ENCODE results near the gene LINC01488. TPM values are rescaled to one million over a fixed set of nuclear protein-coding genes. Genes with fewer than 3 reads are reported as not detected.

Gene LINC01488
- total RNA-seq, 4 donors from 2014 or later, result not detected

- TF ChIP-seq CTCF (IDR thresholded peaks at IDR 0.05) (no peak), POLR2A (IDR thresholded peaks at IDR 0.05) (no peak)
- Histone ChIP-seq H3K27ac (no peak overlapping the region), H3K4me3 (no peak overlapping the region), H3K27me3 (no peaks in the 10 kb centered on the region), H3K4me1 (peaks cover 0 to 20% (median 6%) of the 10 kb centered on the region in 4 donors), H3K9me3 (no peaks in the 10 kb centered on the region), H3K36me3 (no peaks in the 10 kb centered on the region)
- DNase-seq, result no peak
Observed at GRCh38 chr11:69439651-69440464, 41.6 kb upstream of the LINC01488 start.

GRCh38 chr11:69440876-69441275 lies 40.6 kb upstream of the LINC01488 start:
- Histone ChIP-seq H3K27ac (no peak overlapping the region), H3K9me3 (no peaks in the 10 kb centered on the region), H3K4me3 (no peak overlapping the region), H3K36me3 (no peaks in the 10 kb centered on the region), H3K27me3 (no peaks in the 10 kb centered on the region), H3K4me1 (peaks cover 0 to 20% (median 6%) of the 10 kb centered on the region in 4 donors)
- no peak for DNase-seq
- no peak for TF ChIP-seq POLR2A (IDR thresholded peaks at IDR 0.05)
- TF ChIP-seq CTCF (IDR thresholded peaks at IDR 0.05), result no peak

- DNase-seq, result no peak
- Histone ChIP-seq H3K9me3 (no peaks in the 10 kb centered on the region), H3K36me3 (no peaks in the 10 kb centered on the region), H3K4me3 (no peak overlapping the region), H3K4me1 (peaks cover 0 to 20% (median 6%) of the 10 kb centered on the region in 4 donors), H3K27ac (peak overlapping the region in 2 of 4 donors; percentile 78 to 81), H3K27me3 (no peaks in the 10 kb centered on the region)
- TF ChIP-seq POLR2A (IDR thresholded peaks at IDR 0.05), result no peak
- no peak for TF ChIP-seq CTCF (IDR thresholded peaks at IDR 0.05)
Observed at GRCh38 chr11:69442012-69442806, 39.3 kb upstream of the LINC01488 start.

GRCh38 chr11:69442807-69443137 lies 38.7 kb upstream of the LINC01488 start:
- H3K36me3 ChIP-seq, result no peaks in the 10 kb centered on the region
- peaks cover 0 to 20% (median 6%) of the 10 kb centered on the region in 4 donors for H3K4me1 ChIP-seq
- peak in 1 of 3 donors; percentile 17 for DNase-seq
- peak overlapping the region in 1 of 4 donors; percentile 44 for H3K4me3 ChIP-seq
- H3K9me3 ChIP-seq, result no peaks in the 10 kb centered on the region
- TF ChIP-seq POLR2A (IDR thresholded peaks at IDR 0.05) (no peak), CTCF (IDR thresholded peaks at IDR 0.05) (no peak)
- no peaks in the 10 kb centered on the region for H3K27me3 ChIP-seq
- peak overlapping the region in 3 of 4 donors; percentile 70 to 81 (median 78) for H3K27ac ChIP-seq

GRCh38 chr11:69443138-69443967 lies 38.1 kb upstream of the LINC01488 start:
- H3K9me3 ChIP-seq, result no peaks in the 10 kb centered on the region
- peak; percentile 78 to 92 (median 90) for DNase-seq

More at GRCh38 chr11:69443138-69443967, 38.1 kb upstream of the LINC01488 start:
- Histone ChIP-seq H3K27ac (peak overlapping the region; percentile 34 to 81 (median 74)), H3K36me3 (no peaks in the 10 kb centered on the region), H3K27me3 (no peaks in the 10 kb centered on the region), H3K4me1 (peaks cover 0 to 20% (median 6%) of the 10 kb centered on the region in 4 donors), H3K4me3 (peak overlapping the region; percentile 14 to 48 (median 45))
- TF ChIP-seq POLR2A (IDR thresholded peaks at IDR 0.05) (peak in 1 of 2 donors; percentile 12), CTCF (IDR thresholded peaks at IDR 0.05) (no peak)

All from Peyer's patch (tissue), 4 donors.